ENCODE measurements around the gene CD151. TPM values are rescaled to one million over a fixed set of nuclear protein-coding genes. Genes with fewer than 3 reads are reported as not detected.

The CD151 gene
- total RNA-seq, 1 experiment from 2014 or later = 115 TPM

- H3K9me3 Mint-ChIP-seq = no peaks in the 10 kb centered on the region
- CTCF ChIA-PET = interaction anchor here (1.0 to 1.6 kb wide), 4 partner anchors 14 to 32 kb away, joined by 3 to 8 read pairs (median 4); no protein-coding TSS in a partner anchor
- H3K27ac Mint-ChIP-seq = no peak overlapping the region
- no peak overlapping the region for H3K4me3 Mint-ChIP-seq
- DNase-seq (ENCODE audit: low spot score) (no peak), ATAC-seq (no peak)
- no peaks in the 10 kb centered on the region for H3K27me3 Mint-ChIP-seq (ENCODE audit: low read depth)
- H3K36me3 Mint-ChIP-seq = peaks cover 21% of the 10 kb centered on the region
- no peak for TF ChIP-seq ZNF425 (CRISPR knock-in tag; conservative IDR thresholded peaks at IDR 0.05)
- TF ChIP-seq ZNF281 (CRISPR knock-in tag; IDR thresholded peaks at IDR 0.05) = no peak
- no peak for TF ChIP-seq OVOL2 (CRISPR knock-in tag; IDR thresholded peaks at IDR 0.05; ENCODE audit: borderline replicate concordance)
- TF ChIP-seq FOXP4 (CRISPR knock-in tag; IDR thresholded peaks at IDR 0.05) = no peak
- no peak for TF ChIP-seq ZNF512 (CRISPR knock-in tag; IDR thresholded peaks at IDR 0.05; ENCODE audit: borderline replicate concordance)
- no peak for TF ChIP-seq NFATC4 (CRISPR knock-in tag; IDR thresholded peaks at IDR 0.05)
- peaks cover 20% of the 10 kb centered on the region for H3K4me1 Mint-ChIP-seq
- POLR2A ChIA-PET = interaction anchor here (0.6 to 1.0 kb wide), 2 partner anchors 27 to 74 kb away, joined by 3 to 4 read pairs; partner anchors contain the start of genes POLR2L and TSPAN4
Measured at GRCh38 chr11:815675-816432, 16.9 kb upstream of the CD151 start.

- DNase-seq (ENCODE audit: low spot score) = no peak
- no peak for TF ChIP-seq ATF3 (CRISPR knock-in tag; conservative IDR thresholded peaks at IDR 0.05)
- TF ChIP-seq AR (CRISPR knock-in tag; IDR thresholded peaks at IDR 0.05) = no peak
- TF ChIP-seq IRF2 (CRISPR knock-in tag; IDR thresholded peaks at IDR 0.05; ENCODE audit: borderline replicate concordance, low read depth) = no peak
- TF ChIP-seq ZNF423 (CRISPR knock-in tag; IDR thresholded peaks at IDR 0.05) = no peak
- no peak for TF ChIP-seq TEAD4 (CRISPR knock-in tag; IDR thresholded peaks at IDR 0.05)
- TF ChIP-seq ZSCAN18 (CRISPR knock-in tag; IDR thresholded peaks at IDR 0.05) = no peak
- TF ChIP-seq NR2C2 (CRISPR knock-in tag; IDR thresholded peaks at IDR 0.05) = no peak
- TF ChIP-seq SMAD4 (CRISPR knock-in tag; IDR thresholded peaks at IDR 0.05) = no peak
- no peak for TF ChIP-seq RORB (CRISPR knock-in tag; IDR thresholded peaks at IDR 0.05)
- no peak for TF ChIP-seq JUN (CRISPR knock-in tag; IDR thresholded peaks at IDR 0.05)
- no peak for TF ChIP-seq CREB1 (CRISPR knock-in tag; IDR thresholded peaks at IDR 0.05)
- TF ChIP-seq ATF1 (CRISPR knock-in tag; IDR thresholded peaks at IDR 0.05) = no peak
- TF ChIP-seq SOX15 (CRISPR knock-in tag; IDR thresholded peaks at IDR 0.05) = no peak
- TF ChIP-seq TP53 (CRISPR knock-in tag; IDR thresholded peaks at IDR 0.05) = no peak
- no peak for TF ChIP-seq KAT7 (CRISPR knock-in tag; IDR thresholded peaks at IDR 0.05; ENCODE audit: borderline replicate concordance)
Measured at GRCh38 chr11:816433-816779, 16.3 kb upstream of the CD151 start.

More at GRCh38 chr11:816433-816779, 16.3 kb upstream of the CD151 start:
- H3K36me3 Mint-ChIP-seq = peaks cover 16% of the 10 kb centered on the region
- no peaks in the 10 kb centered on the region for H3K9me3 Mint-ChIP-seq
- H3K4me3 Mint-ChIP-seq = no peak overlapping the region
- ChIA-PET CTCF (interaction anchor here (1.0 to 1.6 kb wide), 4 partner anchors 13 to 33 kb away, joined by 3 to 8 read pairs (median 4); no protein-coding TSS in a partner anchor), POLR2A (interaction anchor here (1.0 kb wide), 1 partner anchor 27 kb away, joined by 4 read pairs; the partner anchor contains the start of genes POLR2L and TSPAN4)
- peak; percentile 9 for ATAC-seq
- peaks cover 15% of the 10 kb centered on the region for H3K4me1 Mint-ChIP-seq
- H3K27ac Mint-ChIP-seq = no peak overlapping the region
- H3K27me3 Mint-ChIP-seq (ENCODE audit: low read depth) = no peaks in the 10 kb centered on the region

Data from WTC11 (cell line).